NCI-H446 treated with DMSO at 0.1 percent for 48 hours (cell line): ENCODE results near the gene GOSR2.
"Not testable (repeated sequence)": the region's sequence is repeated elsewhere in the genome, so short reads cannot be mapped to it uniquely, and the experiment has no call there.

Experiments used
- DNase-seq: peaks from one replicate; lab custom pipeline; 2025; lab: John Stamatoyannopoulos, UW

GOSR2 gene

DNA sequence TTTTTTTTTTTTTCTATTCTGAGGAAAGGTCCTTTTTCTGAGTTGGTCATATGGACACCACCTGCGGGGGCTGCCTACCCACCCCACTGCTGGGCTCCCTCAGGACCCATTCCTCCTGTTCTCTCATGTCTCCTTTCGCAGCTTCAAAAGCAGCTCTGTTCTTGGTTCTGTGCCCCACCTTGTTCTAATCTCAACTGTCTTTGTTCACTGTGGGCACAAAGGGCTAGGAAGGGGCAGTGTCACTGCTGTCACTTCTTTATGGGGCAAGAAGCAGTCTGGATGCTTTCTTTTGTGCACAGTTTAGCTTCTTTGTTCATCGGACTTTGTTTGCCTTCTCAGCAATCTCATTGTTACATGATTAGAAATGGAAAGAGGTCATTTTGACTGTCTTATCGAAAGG is 7.1 kb downstream of the GOSR2 start:
- no peak for DNase-seq

DNA sequence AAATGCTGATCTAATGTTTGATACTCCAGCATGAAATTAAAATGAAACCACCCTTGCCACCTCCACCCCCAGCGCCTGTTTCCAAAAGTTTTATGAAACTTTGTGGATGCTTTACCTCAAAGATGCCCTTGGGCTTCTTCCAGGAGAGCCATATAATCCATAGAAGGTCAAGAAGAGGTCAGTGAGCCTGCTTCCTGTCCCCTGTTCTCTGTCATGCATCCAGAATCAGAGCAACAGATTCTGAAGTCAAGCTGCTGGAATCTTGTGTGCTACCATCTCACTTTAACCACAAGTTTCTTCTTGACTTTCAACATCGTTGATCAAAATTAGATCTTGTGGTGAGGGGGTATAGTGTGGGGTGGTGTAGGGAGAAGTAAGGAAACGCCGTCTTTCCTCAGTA is 8.6 kb downstream of the GOSR2 start:
- DNase-seq = no peak

DNA sequence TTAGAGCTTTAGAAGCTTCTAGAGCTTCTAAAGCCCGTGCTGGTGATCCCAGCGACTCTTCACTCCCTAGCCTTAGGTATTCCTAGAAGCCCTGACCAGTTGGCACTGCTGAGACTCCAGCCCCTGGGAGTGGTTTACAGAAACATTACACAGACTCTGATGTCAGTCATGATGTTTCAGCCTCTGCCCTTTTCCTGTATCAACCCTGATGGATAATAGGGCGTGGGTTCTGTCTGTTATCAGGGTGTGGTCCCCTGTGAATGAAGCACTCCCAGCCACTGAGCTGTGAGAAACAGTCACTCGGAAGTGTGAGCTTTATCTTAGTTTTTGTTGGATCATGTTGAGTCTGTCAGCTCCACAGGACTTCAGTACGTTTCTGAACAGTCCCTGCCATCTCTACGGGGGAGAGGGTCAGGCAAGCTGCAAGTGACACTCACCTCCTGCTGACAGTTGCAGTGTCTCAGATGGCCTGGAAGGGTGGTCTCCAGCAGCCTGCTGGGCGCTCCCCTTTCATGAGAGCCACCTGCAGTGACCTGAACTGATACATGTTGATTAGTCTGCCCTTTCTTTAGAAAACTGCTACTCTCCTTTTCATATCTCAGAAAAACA is 12.8 kb downstream of the GOSR2 start:
- DNase-seq = no peak

DNA sequence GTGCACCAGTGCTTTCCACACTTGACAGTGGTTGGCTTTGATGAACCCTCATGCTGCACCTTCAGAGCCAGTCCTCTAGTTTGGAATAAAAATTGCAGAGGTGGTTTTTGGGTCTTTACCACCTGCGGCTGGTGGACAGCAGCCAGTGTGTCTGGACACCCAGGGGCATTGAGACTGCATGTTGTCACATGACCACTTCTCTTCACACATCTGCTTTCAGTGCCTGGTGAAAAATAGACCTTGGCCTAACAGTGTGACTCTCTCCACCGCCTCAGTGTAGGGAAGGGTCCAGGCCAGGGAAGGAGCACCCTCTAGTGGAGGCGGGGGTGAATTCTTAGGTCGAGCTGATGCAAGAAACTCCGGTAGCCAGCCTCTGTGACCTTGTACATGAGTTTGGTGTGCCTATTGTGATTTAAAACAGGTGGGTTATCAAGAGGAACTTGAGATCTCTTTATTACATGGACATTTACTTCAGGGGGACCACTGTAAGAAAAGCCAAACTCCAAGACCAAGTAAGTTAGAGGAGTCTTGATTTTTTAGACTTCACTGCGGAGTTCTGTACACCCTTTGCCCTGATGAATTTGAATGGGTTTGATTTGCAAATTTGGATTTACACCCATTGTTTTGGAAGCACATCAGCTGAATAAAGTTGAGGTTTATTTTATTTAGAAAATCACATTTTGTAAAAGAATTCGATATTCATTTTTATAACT is 17.9 kb downstream of the GOSR2 start:
- DNase-seq = peak; percentile 20

DNA sequence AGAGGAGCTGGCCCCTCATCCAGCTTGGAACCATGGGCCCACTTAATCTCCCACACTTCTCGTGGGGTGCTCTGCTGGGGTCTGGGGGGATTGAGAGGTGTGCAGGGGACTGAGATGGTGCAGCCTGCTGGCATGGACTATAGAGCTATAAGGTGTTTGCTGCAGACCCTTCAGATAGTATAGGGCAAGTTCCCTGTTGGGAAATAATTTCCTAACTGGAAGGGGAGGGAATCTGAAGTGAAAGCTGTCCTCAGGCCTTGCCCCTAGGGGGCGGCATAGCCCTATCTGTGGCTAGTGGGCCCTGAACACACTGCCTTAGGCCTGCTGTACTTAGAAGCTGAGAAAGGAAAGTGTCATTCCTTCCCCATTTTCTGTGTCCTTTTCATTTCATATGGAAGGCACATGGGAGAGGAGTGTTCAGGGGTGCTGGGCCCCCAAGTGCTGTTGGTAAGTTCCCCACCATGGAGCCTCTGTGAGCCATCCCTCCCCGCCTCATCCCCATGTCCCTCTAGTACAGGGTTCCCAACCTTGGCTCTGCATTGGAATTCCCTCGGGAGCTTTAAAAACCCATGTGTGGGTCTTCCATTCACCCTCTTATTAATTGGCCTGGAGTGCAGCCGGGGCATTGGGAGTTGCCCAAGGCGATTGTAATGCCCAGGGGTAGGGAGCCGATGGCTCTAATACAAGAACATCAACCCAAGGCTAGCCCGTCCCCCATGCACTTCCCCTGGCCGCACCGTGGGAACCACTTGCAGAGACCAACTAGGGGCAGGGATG is 19.7 kb downstream of the GOSR2 start:
- peak; percentile 55 for DNase-seq

DNA sequence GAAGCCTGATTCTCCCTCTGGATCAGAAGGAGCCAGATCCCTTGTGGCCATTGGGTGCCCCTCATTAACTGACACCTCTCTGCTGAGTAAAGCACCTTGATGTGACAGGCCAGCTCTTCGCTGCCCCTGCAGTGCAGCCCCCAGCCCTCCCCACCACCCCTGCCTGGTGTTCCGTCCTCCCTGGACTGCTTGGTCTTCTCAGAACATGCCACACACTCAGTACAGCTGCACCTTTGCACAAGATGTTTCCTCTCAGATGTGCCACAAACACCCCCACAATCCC is 20.2 kb downstream of the GOSR2 start:
- DNase-seq = no peak

DNA sequence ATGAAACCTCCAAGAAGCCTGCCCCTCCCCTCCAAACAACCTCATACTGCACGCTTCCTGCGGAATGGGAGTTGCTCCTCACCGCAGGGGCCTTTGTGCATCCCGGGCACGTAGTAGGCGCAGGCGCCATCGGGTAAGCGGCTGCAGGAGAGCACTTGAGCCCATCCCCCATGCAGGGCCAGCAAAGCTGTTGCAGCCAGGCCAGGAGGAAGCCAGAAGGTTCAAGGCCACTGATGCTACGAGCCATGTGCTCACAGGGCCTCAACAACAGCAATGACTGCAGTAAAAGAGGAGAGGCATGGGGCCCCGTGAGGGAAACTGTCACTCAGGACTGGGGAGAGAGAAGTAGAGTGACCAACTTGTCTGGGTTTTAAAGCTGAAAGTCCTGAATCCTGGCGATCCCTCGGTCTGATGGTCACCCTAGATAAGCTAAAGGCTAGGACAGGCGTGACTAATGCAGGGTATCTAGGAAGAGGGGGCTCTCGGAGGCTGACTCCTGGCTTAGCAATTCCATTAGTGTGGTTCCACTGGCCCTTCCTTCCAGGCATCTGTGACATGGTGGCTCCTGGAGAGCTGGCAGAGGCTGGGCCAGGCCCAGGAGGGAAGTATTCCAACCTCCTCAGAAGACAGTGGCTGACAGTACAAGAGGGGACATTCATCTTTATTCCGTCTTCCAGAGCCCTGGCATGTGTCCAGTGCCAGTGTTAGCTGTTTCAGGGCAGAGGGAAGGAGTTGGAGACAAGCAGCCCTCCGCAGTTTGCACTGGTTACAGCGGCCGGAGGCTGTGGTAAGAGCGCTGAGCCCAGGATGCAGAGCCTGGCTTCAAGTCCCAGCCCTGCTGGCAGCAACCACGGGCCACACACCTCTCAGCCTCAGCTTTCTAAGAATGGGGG is 20.8 kb downstream of the GOSR2 start:
- DNase-seq = no peak

DNA sequence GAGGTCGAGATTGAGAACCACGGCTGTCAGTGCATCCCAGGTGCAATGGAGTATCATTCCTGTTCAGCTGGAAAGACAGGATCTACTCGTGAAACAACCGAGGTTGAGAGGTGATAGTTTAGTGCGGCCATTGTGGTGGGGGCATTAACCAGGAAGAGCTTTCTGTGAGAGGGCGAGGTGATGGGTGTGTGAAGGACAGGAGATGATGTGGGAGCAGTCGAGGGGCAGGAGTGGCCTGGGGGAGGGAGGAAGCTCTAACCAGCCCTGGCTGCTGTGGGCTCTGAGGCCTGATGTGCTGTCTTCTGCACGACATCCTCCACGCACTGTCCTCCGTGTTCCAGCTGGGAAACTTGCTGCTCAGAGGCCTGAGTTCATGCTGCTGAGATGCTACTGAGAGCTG is 22.0 kb downstream of the GOSR2 start:
- DNase-seq = no peak

DNA sequence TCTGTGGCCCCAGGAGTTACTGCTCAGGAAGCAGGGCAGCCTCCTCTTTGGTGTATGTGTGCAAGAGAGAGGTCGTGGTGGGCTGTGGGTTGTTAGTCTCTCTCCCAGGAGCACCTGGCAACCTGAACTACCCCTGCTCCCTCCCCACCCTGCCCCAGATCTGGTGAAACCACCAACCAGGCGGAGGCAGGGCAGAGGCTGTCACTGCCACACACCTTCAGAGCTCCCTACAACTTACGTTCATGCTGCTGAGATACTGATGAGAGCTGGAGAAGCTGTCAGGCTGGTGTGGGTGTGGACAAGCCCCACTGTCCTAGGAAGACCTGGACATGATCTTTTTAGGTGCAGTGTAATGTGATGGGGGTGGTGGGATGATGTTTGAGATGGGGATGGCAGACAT is 24.3 kb downstream of the GOSR2 start:
- no peak for DNase-seq

DNA sequence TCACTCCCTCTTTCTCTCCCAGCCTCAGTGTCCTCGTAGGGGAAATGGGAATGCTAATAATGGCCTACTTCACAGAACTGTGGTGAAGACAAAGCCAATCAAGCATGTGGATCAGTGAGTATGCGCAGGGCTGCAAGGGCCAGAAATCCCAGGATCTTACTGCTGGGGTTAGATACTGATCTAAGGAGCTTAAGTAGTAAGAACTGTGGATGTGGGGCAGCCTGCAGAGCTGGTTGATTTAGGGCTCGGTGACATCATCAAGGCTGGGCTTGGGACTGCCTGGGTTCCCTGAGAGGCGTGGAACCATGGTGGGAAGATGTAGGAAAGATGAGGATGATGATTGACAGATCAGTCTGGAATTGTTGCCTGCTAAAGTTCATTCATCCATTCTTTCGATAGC is 25.6 kb downstream of the GOSR2 start:
- no peak for DNase-seq

DNA sequence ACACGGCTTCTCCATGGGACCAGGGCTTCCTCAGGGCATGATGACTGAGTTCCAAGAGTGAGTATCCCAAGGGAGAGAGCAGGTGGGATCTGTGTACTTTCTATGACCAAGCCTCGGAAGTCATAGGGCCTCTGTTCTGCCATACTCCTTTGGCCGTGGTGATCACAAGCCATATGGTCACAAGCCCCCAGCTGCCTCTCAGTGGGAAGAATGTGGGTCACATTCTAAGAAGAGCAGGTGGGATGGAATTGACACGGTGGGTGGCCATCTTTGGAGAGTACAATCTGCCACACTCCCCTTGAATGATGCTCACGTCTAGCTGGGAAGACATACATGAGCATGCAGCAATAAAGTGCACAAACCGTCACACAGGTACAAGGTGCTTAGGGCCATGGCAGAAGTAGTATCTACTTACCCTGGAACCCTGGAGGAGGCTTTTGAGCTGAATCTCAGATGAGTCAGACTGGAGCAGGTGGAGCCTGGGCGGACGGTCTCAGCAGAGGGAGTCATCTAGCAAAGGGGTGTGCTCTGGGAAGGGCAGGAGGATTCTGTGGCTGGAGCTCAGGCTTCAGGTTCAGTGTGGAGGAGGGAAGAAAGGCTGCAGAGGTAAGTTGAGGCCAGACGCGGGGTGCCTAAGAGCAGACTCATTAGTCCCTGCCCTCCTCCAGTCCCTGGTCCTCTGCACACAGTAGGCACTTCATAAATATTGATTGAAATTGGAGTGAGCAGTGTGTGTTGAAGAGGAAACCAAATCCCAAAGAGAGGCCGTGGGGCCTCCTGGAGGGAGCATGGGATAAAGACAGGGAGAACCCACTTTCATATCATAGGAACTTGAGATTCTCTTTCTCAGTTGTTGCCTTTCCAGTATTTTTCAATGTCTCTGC is 26.6 kb downstream of the GOSR2 start:
- DNase-seq = no peak

DNA sequence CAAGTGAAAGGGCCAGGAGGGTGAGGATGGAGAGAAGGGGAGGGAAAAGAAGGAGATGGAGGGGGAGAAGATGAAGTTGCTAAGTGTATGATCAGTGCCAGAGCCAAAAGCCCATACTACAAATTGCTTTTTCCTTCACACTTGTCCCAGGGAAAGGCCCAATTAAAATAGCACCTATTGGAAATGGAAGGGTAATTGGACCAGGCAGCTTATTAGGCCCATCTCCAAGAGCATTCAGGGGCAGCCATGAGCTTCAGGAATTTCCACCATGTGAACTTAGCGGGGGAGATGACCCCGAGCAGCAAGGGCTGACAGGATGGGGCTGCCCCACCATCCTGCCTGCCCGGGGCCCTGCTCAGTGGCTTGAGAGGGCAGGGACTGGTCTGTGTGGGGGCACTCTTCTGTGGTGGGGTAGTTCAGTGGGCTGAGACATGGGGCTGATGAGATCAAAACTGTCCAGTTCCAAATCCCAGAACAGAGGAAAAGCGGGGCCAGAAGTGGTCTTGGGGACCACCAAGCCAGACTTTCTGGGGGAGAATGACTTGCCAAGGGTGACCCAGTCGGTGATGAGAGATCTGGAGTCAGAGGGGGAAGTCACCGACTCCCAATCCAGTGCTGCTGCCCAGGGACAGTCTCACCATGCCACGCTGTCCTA is 27.5 kb downstream of the GOSR2 start:
- DNase-seq = no peak

DNA sequence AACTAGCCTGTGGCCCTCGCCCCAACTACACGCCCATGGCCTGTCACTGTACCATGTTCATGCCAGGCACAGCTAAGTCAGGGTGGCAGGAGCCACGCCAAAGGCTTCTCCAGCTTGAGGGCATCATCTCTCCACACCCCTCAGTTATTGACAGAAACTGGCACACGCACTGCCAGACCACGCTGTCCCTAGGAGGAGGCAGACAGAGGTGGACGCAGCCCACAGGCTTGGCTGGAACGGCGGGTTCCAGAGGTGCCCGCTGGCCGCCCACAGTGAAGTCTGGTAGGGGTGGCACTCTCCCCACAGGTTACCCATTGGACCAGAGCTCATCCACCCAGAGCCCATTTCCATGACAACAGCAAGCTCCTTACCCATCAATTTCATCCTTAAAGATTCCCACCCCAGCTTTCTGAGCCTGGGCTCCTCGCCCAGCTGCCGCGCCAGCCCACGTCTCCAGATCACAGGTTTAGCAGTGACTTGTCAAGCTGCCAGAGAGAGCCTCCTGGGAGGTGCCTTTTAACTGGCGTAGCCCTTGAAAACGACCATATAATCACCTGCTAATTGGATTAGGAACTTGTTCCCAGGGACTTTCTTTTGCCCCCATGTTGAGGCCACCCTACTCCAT is 28.1 kb downstream of the GOSR2 start:
- no peak for DNase-seq

DNA sequence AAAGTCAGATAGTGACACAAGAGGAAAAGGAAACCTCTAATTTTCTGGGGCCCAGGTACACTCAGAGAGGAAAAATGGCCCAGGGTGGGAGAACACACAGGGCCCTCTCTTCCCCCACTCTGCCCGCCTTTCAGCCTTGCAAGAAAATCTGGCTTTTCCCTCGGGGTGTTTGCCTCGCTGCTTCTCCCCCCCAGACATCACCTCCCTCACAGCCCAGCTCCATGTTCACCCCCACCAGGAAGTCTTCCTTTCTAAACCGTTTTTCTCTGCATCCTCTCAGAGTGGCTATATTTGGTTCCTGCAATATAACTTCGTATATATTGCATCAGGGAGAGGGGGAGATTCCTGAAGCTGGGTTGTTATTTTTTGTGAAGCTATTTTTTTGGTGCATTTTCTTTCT is 28.7 kb downstream of the GOSR2 start:
- DNase-seq = no peak

DNA sequence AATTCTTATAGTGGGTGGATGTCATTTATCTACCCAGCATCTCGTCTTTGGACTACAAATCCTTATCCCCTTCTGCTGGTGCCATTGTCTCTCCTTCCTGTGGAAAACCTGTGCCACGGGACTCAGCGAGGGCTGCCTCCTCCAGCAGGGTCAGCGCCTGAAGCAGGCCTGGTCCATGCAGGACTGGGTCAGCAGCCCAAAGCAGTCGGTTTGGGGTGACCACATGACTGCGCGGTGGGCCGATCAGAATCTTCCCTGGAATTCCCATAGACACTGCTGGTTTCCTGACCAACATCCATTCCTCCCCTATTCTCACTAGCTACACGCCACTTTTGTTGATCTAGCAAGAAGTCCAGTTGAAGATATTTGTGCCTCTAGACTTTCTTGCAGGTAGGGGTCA is 29.2 kb downstream of the GOSR2 start:
- no peak for DNase-seq

DNA sequence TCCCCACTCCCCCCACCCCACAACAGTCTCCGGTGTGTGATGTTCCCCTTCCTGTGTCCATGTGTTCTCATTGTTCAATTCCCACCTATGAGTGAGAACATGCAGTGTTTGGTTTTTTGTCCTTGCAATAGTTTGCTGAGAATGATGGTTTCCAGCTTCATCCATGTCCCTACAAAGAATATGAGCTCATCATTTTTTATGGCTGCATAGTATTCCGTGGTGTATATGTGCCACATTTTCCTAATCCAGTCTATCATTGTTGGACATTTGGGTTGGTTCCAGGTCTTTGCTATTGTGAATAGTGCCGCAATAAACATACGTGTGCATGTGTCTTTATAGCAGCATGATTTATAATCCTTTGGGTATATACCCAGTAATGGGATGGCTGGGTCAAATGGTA is 30.2 kb downstream of the GOSR2 start:
- DNase-seq = not testable (repeated sequence)

DNA sequence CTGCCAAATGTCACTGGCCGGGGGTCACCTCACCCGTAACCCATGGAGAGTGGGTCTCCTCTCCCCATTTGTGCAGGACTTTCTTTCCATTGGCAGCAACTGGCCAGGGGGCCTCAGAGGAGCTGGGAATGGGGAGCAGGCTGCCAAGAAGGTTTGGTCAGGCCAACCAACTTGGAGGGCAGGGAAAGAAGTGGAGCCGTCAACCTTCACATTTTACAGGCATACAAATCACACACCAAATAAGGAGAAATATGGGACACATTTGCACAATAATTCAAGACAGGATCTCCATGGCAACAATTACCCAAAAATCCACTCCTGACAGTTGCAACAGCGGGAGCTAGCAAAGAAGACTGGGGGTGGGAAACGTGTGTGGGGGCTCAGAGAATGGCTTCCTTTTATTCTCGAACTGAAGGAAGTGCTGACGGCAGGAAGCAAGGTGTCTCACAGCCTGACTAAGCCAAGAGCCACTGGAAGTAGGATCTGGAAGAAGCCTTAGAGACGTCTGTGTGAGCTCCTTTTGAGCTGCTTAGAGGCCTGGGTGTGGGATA is 35.2 kb downstream of the GOSR2 start:
- no peak for DNase-seq

DNA sequence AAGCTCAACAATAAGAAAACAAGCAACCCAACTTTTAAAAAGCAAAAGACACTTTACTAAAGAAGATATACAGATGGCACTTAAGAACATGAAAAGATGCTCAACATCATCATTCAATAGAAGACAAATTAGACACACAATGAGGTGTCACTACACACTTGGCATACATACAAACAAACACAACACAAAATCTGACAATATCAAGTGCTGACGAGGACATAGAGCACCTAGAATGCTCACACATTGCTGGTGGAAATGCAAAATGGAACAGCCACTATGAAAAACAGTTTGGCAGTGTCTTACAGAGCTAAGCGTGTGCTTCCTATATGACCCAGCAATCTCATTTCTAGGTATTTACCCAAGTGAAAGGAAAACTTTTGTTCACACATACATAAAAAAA is 37.2 kb downstream of the GOSR2 start:
- no peak for DNase-seq

DNA sequence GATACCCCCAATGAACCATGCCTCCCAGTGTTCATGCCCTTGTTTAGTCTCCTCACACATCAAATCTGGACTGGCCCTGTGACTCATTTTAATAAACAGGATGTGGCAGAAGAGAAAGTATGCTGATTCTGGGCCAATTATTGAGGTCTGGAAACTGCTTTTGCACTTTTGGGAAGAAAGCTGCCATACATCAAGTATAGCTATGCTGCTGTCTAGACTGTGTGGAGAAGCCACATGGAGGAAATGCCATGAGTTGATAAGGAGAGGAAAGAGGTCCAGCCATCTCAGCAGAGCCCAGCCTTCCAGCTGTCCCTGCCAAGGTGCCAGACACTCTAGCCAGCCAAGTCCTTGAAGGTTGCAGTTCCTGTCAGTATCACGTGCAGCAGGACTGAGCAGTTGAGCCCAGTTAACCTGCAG is 39.4 kb downstream of the GOSR2 start:
- DNase-seq = no peak

DNA sequence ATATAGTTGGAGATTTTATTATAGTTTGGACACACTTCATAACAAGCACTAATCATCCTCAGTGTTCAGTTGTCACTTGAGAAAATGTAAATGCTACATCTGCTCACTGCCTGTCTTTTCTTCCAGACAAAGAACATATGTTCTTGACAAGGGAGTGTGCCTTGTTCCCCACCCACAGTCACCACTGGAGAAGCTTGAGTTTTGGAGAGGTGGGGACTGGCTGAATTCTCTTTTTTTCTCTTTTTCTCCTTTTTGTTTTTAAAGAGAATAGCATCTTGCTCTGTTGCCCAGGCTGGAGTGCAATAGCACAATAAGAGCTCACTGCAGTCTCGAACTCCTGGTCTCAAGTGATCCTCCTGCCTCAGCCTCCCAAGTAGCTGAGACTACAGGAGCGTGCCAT is 40.6 kb downstream of the GOSR2 start:
- no peak for DNase-seq
